ENCODE measurements around the gene C9orf43. TPM values are rescaled to one million over a fixed set of nuclear protein-coding genes. Genes with fewer than 3 reads are reported as not detected.
"Not testable (repeated sequence)": the region's sequence is repeated elsewhere in the genome, so short reads cannot be mapped to it uniquely, and the experiment has no call there.

The C9orf43 gene
- total RNA-seq, 4 donors from 2014 or later = 0.59 to 1.3 TPM; not detected in 2

GRCh38 chr9:113373676-113374392 lies 36.7 kb upstream of the C9orf43 start:
- H3K27me3 ChIP-seq = no peaks in the 10 kb centered on the region
- H3K27ac ChIP-seq = no peak overlapping the region
- no peak for TF ChIP-seq CTCF (IDR thresholded peaks at IDR 0.05)
- no peak for TF ChIP-seq EP300 (IDR thresholded peaks at IDR 0.05)
- TF ChIP-seq POLR2A (IDR thresholded peaks at IDR 0.05) = no peak
- H3K9me3 ChIP-seq = no peaks in the 10 kb centered on the region
- no peak overlapping the region for H3K4me3 ChIP-seq
- peaks cover 0 to 12% (median 7%) of the 10 kb centered on the region in 4 donors for H3K4me1 ChIP-seq
- no peak for DNase-seq (ENCODE audit: low spot score in 2 of 2)
- 78 to 81% methylated on average over 5 to 11 of the region's 24 CpGs for WGBS, 2 donors
- peaks cover 0 to 27% (median 9%) of the 10 kb centered on the region in 3 donors for H3K36me3 ChIP-seq

GRCh38 chr9:113375057-113376023 lies 35.2 kb upstream of the C9orf43 start:
- H3K27me3 ChIP-seq = no peaks in the 10 kb centered on the region
- H3K9me3 ChIP-seq = no peaks in the 10 kb centered on the region
- peak overlapping the region in 1 of 4 donors; percentile 90 for H3K27ac ChIP-seq
- DNase-seq (ENCODE audit: low spot score in 2 of 2) = no peak
- H3K4me3 ChIP-seq = peak overlapping the region in 2 of 4 donors; percentile 96 to 97
- H3K4me1 ChIP-seq = peaks cover 0 to 12% (median 7%) of the 10 kb centered on the region in 4 donors
- peaks cover 0 to 27% (median 9%) of the 10 kb centered on the region in 3 donors for H3K36me3 ChIP-seq
- WGBS, 2 donors = 86 to 93% methylated on average over 6 of the region's 6 CpGs
- TF ChIP-seq EP300 (IDR thresholded peaks at IDR 0.05) = no peak

- no peaks in the 10 kb centered on the region for H3K9me3 ChIP-seq
- peak; percentile 51 to 62 for DNase-seq (ENCODE audit: low spot score in 2 of 2)
- 3% methylated on average over 57 to 73 of the region's 74 CpGs for WGBS, 2 donors
- TF ChIP-seq EP300 (IDR thresholded peaks at IDR 0.05) = peak in 1 of 2 donors; percentile 86
- TF ChIP-seq CTCF (IDR thresholded peaks at IDR 0.05) = no peak
- peak; percentile 26 to 51 for TF ChIP-seq POLR2A (IDR thresholded peaks at IDR 0.05)
- H3K36me3 ChIP-seq = peaks cover 0 to 27% (median 9%) of the 10 kb centered on the region in 3 donors
- peak within 1 kb of the TSS; percentile 75 to 97 (median 92) for H3K4me3 ChIP-seq
- H3K27ac ChIP-seq = peak within 1 kb of the TSS; percentile 73 to 94 (median 90)
- H3K4me1 ChIP-seq = peaks cover 0 to 12% (median 7%) of the 10 kb centered on the region in 4 donors
- no peaks in the 10 kb centered on the region for H3K27me3 ChIP-seq
Measured at GRCh38 chr9:113376634-113377567, 33.6 kb upstream of the C9orf43 start, which contains the start of gene HDHD3. Gene HDHD3 (minus strand): TSS chr9:113376986. CDS start chr9:113374354, 2,632 bp downstream.

GRCh38 chr9:113379094-113379828 lies 31.3 kb upstream of the C9orf43 start:
- H3K4me1 ChIP-seq = peaks cover 0 to 12% (median 7%) of the 10 kb centered on the region in 4 donors
- H3K4me3 ChIP-seq; H3K9me3 ChIP-seq; H3K36me3 ChIP-seq; DNase-seq (ENCODE audit: low spot score in 2 of 2); H3K27ac ChIP-seq; H3K27me3 ChIP-seq: not testable (repeated sequence)
- 65 to 74% methylated on average over 24 of the region's 24 CpGs for WGBS, 2 donors

GRCh38 chr9:113379829-113380210 lies 30.7 kb upstream of the C9orf43 start:
- H3K27ac ChIP-seq; H3K4me3 ChIP-seq; H3K27me3 ChIP-seq; H3K9me3 ChIP-seq; H3K36me3 ChIP-seq; DNase-seq (ENCODE audit: low spot score in 2 of 2): not testable (repeated sequence)
- WGBS, 2 donors = 79 to 80% methylated on average over 2 of the region's 2 CpGs
- peaks cover 0 to 12% (median 7%) of the 10 kb centered on the region in 4 donors for H3K4me1 ChIP-seq

All from tibial nerve (tissue), 4 donors.